A673 (cell line): ENCODE results near the gene PDE6G. TPM values are rescaled to one million over a fixed set of nuclear protein-coding genes. Genes with fewer than 3 reads are reported as not detected.

Source experiments
- BruUV-seq: library from RNA; stranded (reverse); fragments of 400-500 nt; replicated peaks from 2 replicates; lab custom pipeline; 2021; lab: Mats Ljungman, UMichigan
- CTCF ChIA-PET: fragments of 300-600 bp; sonication (Branson Sonifier 250); formaldehyde crosslinking; loops from one replicate; lab custom pipeline; 2022; ENCODE audit warnings: antibody characterized with exemption; lab: Charles Lee
- POLR2A ChIA-PET: fragments of 300-600 bp; sonication (Branson Sonifier 250); formaldehyde crosslinking; loops from one replicate; lab custom pipeline; 2022; ENCODE audit warnings: antibody characterized with exemption; ENCODE audit not compliant: low non-redundant PET; lab: Charles Lee
- DNase-seq: peaks from one replicate; pipeline ENCODE4 v3.0.0-alpha.2; 2015; ENCODE audit warnings: low spot score
- H3K27ac ChIP-seq: fragments of 200-600 bp; sonication (generic); 2 replicates; pipeline ENCODE4 v1.5.1; 2016; ENCODE audit warnings: mixed run types, low read depth, mild to moderate bottlenecking, mixed read lengths, antibody characterized with exemption, low read length; ENCODE audit not compliant: poor library complexity, severe bottlenecking
- H3K27me3 ChIP-seq: fragments of 200-600 bp; sonication (generic); replicated peaks from 2 replicates; pipeline ENCODE4 v1.6.1; 2017; ENCODE audit warnings: mixed run types, low read depth, mild to moderate bottlenecking, mixed read lengths, antibody characterized with exemption, low read length; ENCODE audit not compliant: insufficient read depth, poor library complexity
- H3K36me3 ChIP-seq: fragments of 200-600 bp; sonication (generic); 2 replicates; pipeline ENCODE4 v1.6.1; 2016; ENCODE audit warnings: mixed run types, mild to moderate bottlenecking, mixed read lengths, antibody characterized with exemption, low read length; ENCODE audit not compliant: insufficient read depth, poor library complexity, severe bottlenecking
- H3K4me1 ChIP-seq: fragments of 200-600 bp; sonication (generic); 2 replicates; pipeline ENCODE4 v1.6.1; 2017; ENCODE audit warnings: mixed run types, mild to moderate bottlenecking, mixed read lengths, antibody characterized with exemption, low read length; ENCODE audit not compliant: insufficient read depth, poor library complexity, severe bottlenecking
- H3K4me3 ChIP-seq: fragments of 200-600 bp; sonication (generic); 2 replicates; pipeline ENCODE4 v1.5.1; 2016; ENCODE audit warnings: low read depth, mixed run types, mild to moderate bottlenecking, mixed read lengths, low read length; ENCODE audit not compliant: poor library complexity, severe bottlenecking
- H3K9me3 ChIP-seq: fragments of 200-600 bp; sonication (generic); 2 replicates; pipeline ENCODE4 v1.6.1; 2016; ENCODE audit warnings: mixed run types, low read depth, mild to moderate bottlenecking, mixed read lengths, antibody characterized with exemption, low read length; ENCODE audit not compliant: poor library complexity, severe bottlenecking
- EZH2 ChIP-seq: fragments of 200-600 bp; sonication (generic); IDR thresholded peaks from 2 replicates; pipeline ENCODE4 v1.6.1; 2017; ENCODE audit warnings: borderline replicate concordance, low read depth, mild to moderate bottlenecking, mixed read lengths, antibody characterized with exemption, low read length; ENCODE audit not compliant: poor library complexity, severe bottlenecking
- intact Hi-C: fragments of 100-400 bp; cut with micrococcal nuclease; formaldehyde crosslinking; loops from one replicate; pipeline ENCODE4 v1.10.0; 2022; ENCODE audit not compliant: unreplicated experiment
- total RNA-seq: library from RNA; stranded (reverse); gene quantifications from 2 replicates; pipeline ENCODE4 v1.2.3, GENCODE V29; 2021
- TF ChIP-seq, protein P1 (sequence below): fragments of 300-800, 200-600 bp; sonication (generic); conservative IDR thresholded peaks from 2 replicates; pipeline ENCODE4 v1.5.1; 2017; ENCODE audit warnings: low read depth, mild to moderate bottlenecking, antibody characterized with exemption, low read length, moderate library complexity, mixed read lengths

Gene PDE6G
- total RNA-seq, 1 experiment from 2014 or later: 0.43 TPM

DNA sequence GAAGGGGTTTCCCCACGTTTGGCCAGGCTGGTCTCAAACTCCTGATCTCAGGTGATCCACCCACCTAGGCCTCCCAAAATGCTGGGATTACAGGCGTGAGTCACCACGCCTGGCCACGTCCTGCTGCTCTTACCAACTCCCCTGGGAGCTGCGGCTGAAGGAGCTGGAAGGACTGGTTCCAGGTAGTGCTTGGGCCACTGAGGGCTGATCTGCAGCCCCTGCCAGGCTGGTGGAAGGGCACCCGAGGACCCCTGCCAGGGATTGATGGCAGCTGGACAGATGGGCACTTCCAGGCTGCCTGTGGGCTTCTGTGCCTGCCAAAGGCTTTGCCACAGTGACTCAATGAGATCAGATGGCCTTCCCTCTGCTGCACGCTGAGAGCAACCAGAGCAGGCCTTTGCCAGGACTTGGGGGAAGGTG is 7.7 kb upstream of the PDE6G start:
- TF ChIP-seq, protein P1, sequence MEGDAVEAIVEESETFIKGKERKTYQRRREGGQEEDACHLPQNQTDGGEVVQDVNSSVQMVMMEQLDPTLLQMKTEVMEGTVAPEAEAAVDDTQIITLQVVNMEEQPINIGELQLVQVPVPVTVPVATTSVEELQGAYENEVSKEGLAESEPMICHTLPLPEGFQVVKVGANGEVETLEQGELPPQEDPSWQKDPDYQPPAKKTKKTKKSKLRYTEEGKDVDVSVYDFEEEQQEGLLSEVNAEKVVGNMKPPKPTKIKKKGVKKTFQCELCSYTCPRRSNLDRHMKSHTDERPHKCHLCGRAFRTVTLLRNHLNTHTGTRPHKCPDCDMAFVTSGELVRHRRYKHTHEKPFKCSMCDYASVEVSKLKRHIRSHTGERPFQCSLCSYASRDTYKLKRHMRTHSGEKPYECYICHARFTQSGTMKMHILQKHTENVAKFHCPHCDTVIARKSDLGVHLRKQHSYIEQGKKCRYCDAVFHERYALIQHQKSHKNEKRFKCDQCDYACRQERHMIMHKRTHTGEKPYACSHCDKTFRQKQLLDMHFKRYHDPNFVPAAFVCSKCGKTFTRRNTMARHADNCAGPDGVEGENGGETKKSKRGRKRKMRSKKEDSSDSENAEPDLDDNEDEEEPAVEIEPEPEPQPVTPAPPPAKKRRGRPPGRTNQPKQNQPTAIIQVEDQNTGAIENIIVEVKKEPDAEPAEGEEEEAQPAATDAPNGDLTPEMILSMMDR: no peak
- no TSS peak for BruUV-seq
- H3K27me3 ChIP-seq: no peaks in the 10 kb centered on the region
- no peaks in the 10 kb centered on the region for H3K9me3 ChIP-seq
- H3K4me1 ChIP-seq: peaks cover 18% of the 10 kb centered on the region
- ChIA-PET POLR2A (no interaction called here), CTCF (no interaction called here)
- no peak overlapping the region for H3K27ac ChIP-seq
- H3K36me3 ChIP-seq: peaks cover 17% of the 10 kb centered on the region
- H3K4me3 ChIP-seq: no peak overlapping the region
- intact Hi-C loops: no loop called here
- no peak for DNase-seq

- H3K4me3 ChIP-seq: no peak overlapping the region
- H3K27me3 ChIP-seq: no peaks in the 10 kb centered on the region
- intact Hi-C loops: no loop called here
- no peaks in the 10 kb centered on the region for H3K9me3 ChIP-seq
- TF ChIP-seq, protein P1: no peak
- no peak for TF ChIP-seq EZH2
- ChIA-PET CTCF (no interaction called here), POLR2A (no interaction called here)
- no peak for DNase-seq
- no TSS peak for BruUV-seq
- peaks cover 9% of the 10 kb centered on the region for H3K4me1 ChIP-seq
- H3K36me3 ChIP-seq: peaks cover 7% of the 10 kb centered on the region
- no peak overlapping the region for H3K27ac ChIP-seq
Observed at GRCh38 chr17:81662002-81662401, 5.7 kb upstream of the PDE6G start.

GRCh38 chr17:81660441-81660840 is 4.1 kb upstream of the PDE6G start:
- Histone ChIP-seq H3K4me3 (no peak overlapping the region), H3K36me3 (peaks cover 7% of the 10 kb centered on the region), H3K9me3 (no peaks in the 10 kb centered on the region), H3K27me3 (no peaks in the 10 kb centered on the region), H3K4me1 (peaks cover 6% of the 10 kb centered on the region), H3K27ac (no peak overlapping the region)
- TF ChIP-seq, protein P1: no peak
- no peak for TF ChIP-seq EZH2
- CTCF ChIA-PET: no interaction called here
- DNase-seq: no peak
- intact Hi-C loops: no loop called here
- POLR2A ChIA-PET: interaction anchor here (0.5 kb wide), 1 partner anchor 12 kb away, joined by 3 read pairs; no protein-coding TSS in a partner anchor
- no TSS peak for BruUV-seq
